OCI-LY3 (cell line): ENCODE data around the gene MPRIP.

ENCODE experiments used
- H2AFZ ChIP-seq: fragments of 200-600, 300-600 bp; shearing (Covaris generic); 2 replicates; pipeline ENCODE4 v1.6.0; 2014; ENCODE audit warnings: antibody characterized with exemption, low read depth, low read length
- H3K27ac ChIP-seq: fragments of 200-600, 300-600 bp; sonication (generic); 2 replicates; pipeline ENCODE4 v1.5.1; 2014; ENCODE audit warnings: mild to moderate bottlenecking, low read length, moderate library complexity, mixed read lengths
- H3K27me3 ChIP-seq: fragments of 200-600, 300-600 bp; sonication (generic); 2 replicates; pipeline ENCODE4 v1.6.1; 2014; ENCODE audit warnings: low read depth, low read length, mixed read lengths
- H3K36me3 ChIP-seq: fragments of 200-600, 300-600 bp; sonication (generic); replicated peaks from 2 replicates; pipeline ENCODE3; 2014; ENCODE audit warnings: low read depth, low read length, mixed read lengths
- H3K4me1 ChIP-seq: fragments of 300-600, 200-600 bp; sonication (generic); 2 replicates; pipeline ENCODE4 v1.6.1; 2014; ENCODE audit warnings: low read length, mixed read lengths
- H3K4me2 ChIP-seq: fragments of 200-600, 300-600 bp; sonication (generic); 2 replicates; pipeline ENCODE4 v1.6.1; 2014; ENCODE audit warnings: low read length, mixed read lengths
- H3K4me3 ChIP-seq: fragments of 300-600, 200-600 bp; sonication (generic); 2 replicates; pipeline ENCODE4 v1.5.1; 2014; ENCODE audit warnings: antibody characterized with exemption, mild to moderate bottlenecking, low read length, moderate library complexity
- H3K79me2 ChIP-seq: fragments of 300-600, 200-600 bp; shearing (Covaris generic); 2 replicates; pipeline ENCODE4 v1.6.1; 2014; ENCODE audit warnings: mild to moderate bottlenecking, low read length, mixed read lengths
- H3K9ac ChIP-seq: fragments of 300-600, 200-600 bp; shearing (Covaris generic); 2 replicates; pipeline ENCODE4 v1.6.0; 2014; ENCODE audit warnings: mild to moderate bottlenecking, low read length, moderate library complexity
- H3K9me3 ChIP-seq: fragments of 200-600, 300-600 bp; shearing (Covaris generic); 2 replicates; pipeline ENCODE4 v1.6.1; 2014; ENCODE audit warnings: low read length, mixed read lengths; ENCODE audit not compliant: insufficient read depth
- H4K20me1 ChIP-seq: fragments of 200-600, 300-600 bp; sonication (generic); 2 replicates; pipeline ENCODE4 v1.6.1; 2016; ENCODE audit warnings: low read length, mixed read lengths; ENCODE audit not compliant: insufficient read depth
- EZH2phosphoT487 ChIP-seq: fragments of 200-600 bp; shearing (Covaris generic); IDR thresholded peaks from 2 replicates; pipeline ENCODE4 v1.6.1; 2018; ENCODE audit warnings: antibody characterized with exemption, mixed run types, low read depth
- TF ChIP-seq, protein P1 (sequence below): fragments of 200-600, 300-600 bp; sonication (generic); IDR thresholded peaks from 2 replicates; pipeline ENCODE4 v1.5.1; 2014; ENCODE audit warnings: antibody characterized with exemption, low read length, low read depth

Gene MPRIP

GRCh38 chr17:17088541-17089525 lies 46.6 kb downstream of the MPRIP start:
- Histone ChIP-seq H3K4me3 (no peak overlapping the region), H3K36me3 (no peaks in the 10 kb centered on the region), H3K27me3 (no peaks in the 10 kb centered on the region), H3K9ac (no peak overlapping the region), H2AFZ (no peak overlapping the region), H3K27ac (no peak overlapping the region), H3K9me3 (no peaks in the 10 kb centered on the region), H3K4me1 (no peaks in the 10 kb centered on the region), H3K79me2 (no peaks in the 10 kb centered on the region), H4K20me1 (no peaks in the 10 kb centered on the region), H3K4me2 (no peak overlapping the region)
- TF ChIP-seq EZH2phosphoT487, result no peak
- TF ChIP-seq, protein P1, sequence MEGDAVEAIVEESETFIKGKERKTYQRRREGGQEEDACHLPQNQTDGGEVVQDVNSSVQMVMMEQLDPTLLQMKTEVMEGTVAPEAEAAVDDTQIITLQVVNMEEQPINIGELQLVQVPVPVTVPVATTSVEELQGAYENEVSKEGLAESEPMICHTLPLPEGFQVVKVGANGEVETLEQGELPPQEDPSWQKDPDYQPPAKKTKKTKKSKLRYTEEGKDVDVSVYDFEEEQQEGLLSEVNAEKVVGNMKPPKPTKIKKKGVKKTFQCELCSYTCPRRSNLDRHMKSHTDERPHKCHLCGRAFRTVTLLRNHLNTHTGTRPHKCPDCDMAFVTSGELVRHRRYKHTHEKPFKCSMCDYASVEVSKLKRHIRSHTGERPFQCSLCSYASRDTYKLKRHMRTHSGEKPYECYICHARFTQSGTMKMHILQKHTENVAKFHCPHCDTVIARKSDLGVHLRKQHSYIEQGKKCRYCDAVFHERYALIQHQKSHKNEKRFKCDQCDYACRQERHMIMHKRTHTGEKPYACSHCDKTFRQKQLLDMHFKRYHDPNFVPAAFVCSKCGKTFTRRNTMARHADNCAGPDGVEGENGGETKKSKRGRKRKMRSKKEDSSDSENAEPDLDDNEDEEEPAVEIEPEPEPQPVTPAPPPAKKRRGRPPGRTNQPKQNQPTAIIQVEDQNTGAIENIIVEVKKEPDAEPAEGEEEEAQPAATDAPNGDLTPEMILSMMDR, result no peak

DNA sequence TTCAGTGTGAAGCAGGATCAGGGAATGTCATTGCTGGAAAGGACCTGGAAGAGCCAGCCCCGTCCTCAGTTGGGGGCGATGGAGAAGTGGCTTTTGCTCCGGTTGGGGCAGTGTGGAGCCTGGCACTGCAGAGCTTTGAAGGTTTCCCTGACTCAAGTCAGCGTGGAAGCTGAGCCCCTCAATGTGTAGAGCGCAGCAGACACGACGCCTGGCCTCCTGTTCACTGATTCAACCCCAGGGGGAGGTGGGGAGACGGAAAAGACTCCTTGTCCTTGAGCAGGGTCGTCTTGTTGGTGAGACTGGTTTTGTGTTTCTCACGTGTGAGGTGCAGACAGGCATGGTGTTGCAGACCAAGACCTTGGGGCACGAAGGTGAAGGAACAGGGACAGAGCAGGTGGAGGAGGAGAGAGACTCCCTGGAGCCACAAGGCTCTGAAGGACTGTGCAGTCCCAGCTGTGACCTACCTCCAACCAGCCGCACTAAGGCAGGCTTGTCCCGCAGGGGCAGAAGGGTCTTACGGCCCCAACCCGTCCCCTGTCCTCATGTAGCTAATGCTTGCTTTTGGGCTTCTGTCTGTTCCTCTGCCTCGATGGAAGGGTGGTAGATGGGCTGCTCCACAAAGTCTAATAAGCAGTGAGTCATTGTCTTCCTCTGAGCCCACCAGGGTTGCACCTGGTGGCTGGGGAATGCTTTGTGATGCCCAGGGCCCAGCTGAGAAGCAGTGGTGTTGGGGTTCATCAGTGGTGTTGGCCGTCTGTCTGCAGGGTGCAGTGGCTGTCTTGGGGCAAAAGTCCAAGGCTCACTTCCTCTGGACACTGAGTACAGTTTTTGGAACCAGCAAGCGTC lies 47.8 kb downstream of the MPRIP start:
- H3K4me3 ChIP-seq, result no peak overlapping the region
- no peak overlapping the region for H3K4me2 ChIP-seq
- H3K27me3 ChIP-seq, result no peaks in the 10 kb centered on the region
- no peaks in the 10 kb centered on the region for H3K4me1 ChIP-seq
- H3K79me2 ChIP-seq, result no peaks in the 10 kb centered on the region
- no peaks in the 10 kb centered on the region for H3K36me3 ChIP-seq
- H4K20me1 ChIP-seq, result no peaks in the 10 kb centered on the region
- no peaks in the 10 kb centered on the region for H3K9me3 ChIP-seq
- H2AFZ ChIP-seq, result no peak overlapping the region
- H3K27ac ChIP-seq, result no peak overlapping the region
- TF ChIP-seq, protein P1, result no peak
- no peak for TF ChIP-seq EZH2phosphoT487
- no peak overlapping the region for H3K9ac ChIP-seq

GRCh38 chr17:17090642-17091103 lies 48.4 kb downstream of the MPRIP start:
- Histone ChIP-seq H3K79me2 (no peaks in the 10 kb centered on the region), H4K20me1 (no peaks in the 10 kb centered on the region), H3K27me3 (no peaks in the 10 kb centered on the region)

More at GRCh38 chr17:17090642-17091103, 48.4 kb downstream of the MPRIP start:
- Histone ChIP-seq H3K27ac (no peak overlapping the region), H3K9ac (no peak overlapping the region), H2AFZ (no peak overlapping the region), H3K4me1 (no peaks in the 10 kb centered on the region), H3K4me3 (no peak overlapping the region), H3K36me3 (no peaks in the 10 kb centered on the region), H3K4me2 (no peak overlapping the region), H3K9me3 (no peaks in the 10 kb centered on the region)
- no peak for TF ChIP-seq EZH2phosphoT487
- TF ChIP-seq, protein P1, result no peak
